SU-DHL-6 (cell line): ENCODE measurements around the gene SMC4.

Experiments used
- EZH2phosphoT487 ChIP-seq: fragments of 200-600 bp; sonication (generic), shearing (Covaris generic); conservative IDR thresholded peaks from 2 replicates; pipeline ENCODE4 v1.6.1; 2018; ENCODE audit warnings: mild to moderate bottlenecking, antibody characterized with exemption, low read length, moderate library complexity, mixed read lengths
- TF ChIP-seq, protein P1 (sequence below): fragments of 200-600 bp; sonication (generic); IDR thresholded peaks from one replicate; pipeline ENCODE4 v1.5.1; 2017; ENCODE audit warnings: antibody characterized with exemption, mild to moderate bottlenecking, low read length, moderate library complexity; ENCODE audit not compliant: insufficient read depth, poor library complexity, severe bottlenecking

DNA sequence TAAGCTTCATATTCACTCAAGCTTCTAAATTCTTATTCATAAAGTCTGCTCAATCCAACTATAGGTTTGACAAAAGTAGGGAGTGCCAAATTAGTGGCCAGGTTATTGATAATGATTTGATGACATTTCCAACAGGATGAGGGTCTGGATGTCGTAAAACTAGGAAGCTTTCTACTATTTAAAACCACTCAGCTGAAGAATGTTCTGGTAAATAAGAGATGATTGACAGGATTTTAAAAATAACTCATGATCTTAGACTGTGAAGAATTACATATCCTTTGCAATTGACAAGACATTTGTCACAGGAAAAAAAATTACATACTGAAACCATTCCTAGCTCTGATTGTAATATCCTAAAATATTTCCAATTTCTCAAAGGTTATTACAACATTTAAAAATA lies 65.5 kb downstream of the SMC4 start:
- TF ChIP-seq, protein P1, sequence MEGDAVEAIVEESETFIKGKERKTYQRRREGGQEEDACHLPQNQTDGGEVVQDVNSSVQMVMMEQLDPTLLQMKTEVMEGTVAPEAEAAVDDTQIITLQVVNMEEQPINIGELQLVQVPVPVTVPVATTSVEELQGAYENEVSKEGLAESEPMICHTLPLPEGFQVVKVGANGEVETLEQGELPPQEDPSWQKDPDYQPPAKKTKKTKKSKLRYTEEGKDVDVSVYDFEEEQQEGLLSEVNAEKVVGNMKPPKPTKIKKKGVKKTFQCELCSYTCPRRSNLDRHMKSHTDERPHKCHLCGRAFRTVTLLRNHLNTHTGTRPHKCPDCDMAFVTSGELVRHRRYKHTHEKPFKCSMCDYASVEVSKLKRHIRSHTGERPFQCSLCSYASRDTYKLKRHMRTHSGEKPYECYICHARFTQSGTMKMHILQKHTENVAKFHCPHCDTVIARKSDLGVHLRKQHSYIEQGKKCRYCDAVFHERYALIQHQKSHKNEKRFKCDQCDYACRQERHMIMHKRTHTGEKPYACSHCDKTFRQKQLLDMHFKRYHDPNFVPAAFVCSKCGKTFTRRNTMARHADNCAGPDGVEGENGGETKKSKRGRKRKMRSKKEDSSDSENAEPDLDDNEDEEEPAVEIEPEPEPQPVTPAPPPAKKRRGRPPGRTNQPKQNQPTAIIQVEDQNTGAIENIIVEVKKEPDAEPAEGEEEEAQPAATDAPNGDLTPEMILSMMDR, result no peak
- TF ChIP-seq EZH2phosphoT487, result no peak
